Thoracic aorta (tissue), 2 donors: ENCODE measurements around the gene SCARB1. TPM values are rescaled to one million over a fixed set of nuclear protein-coding genes. Genes with fewer than 3 reads are reported as not detected.

Experiments
- ATAC-seq: fragments of 150-250 bp; one replicate; pipeline ENCODE4 v1.8.0; 2017; ENCODE audit warnings: low read depth; ENCODE audit not compliant: insufficient number of reproducible peaks, low FRiP score
- DNase-seq: peaks from one replicate; pipeline ENCODE4 v3.0.0-alpha.2; 2020; ENCODE audit warnings: low spot score
- H3K27ac ChIP-seq, 2 donors: fragments of 200-600 bp; sonication (generic); 1 replicate in 1 of 2; 2 replicates in 1 of 2; pipeline ENCODE4 v1.5.1; 2016; ENCODE audit warnings: mild to moderate bottlenecking in 2 of 2, moderate library complexity in 2 of 2
- H3K27me3 ChIP-seq: fragments of 200-600 bp; sonication (generic); replicated peaks from 2 replicates; pipeline ENCODE4 v1.6.0; 2016; ENCODE audit warnings: mild to moderate bottlenecking; ENCODE audit not compliant: insufficient read depth
- H3K36me3 ChIP-seq: fragments of 200-600 bp; sonication (generic); one replicate; pipeline ENCODE4 v1.5.1; 2016
- H3K4me1 ChIP-seq, 2 donors: fragments of 200-600 bp; sonication (generic); 1 replicate in 1 of 2; 2 replicates in 1 of 2; pipeline versions ENCODE4 v1.5.1 to v1.6.0; 2016; ENCODE audit warnings: low read depth in 2 of 2, mild to moderate bottlenecking in 1 of 2; ENCODE audit not compliant: control insufficient read depth in 1 of 2
- H3K4me3 ChIP-seq: fragments of 200-600 bp; sonication (generic); 2 replicates; pipeline ENCODE4 v1.5.1; 2016; ENCODE audit warnings: mild to moderate bottlenecking
- H3K9me3 ChIP-seq: fragments of 200-600 bp; sonication (generic); 2 replicates; pipeline ENCODE4 v1.5.1; 2016
- total RNA-seq, 2 donors: library from RNA; depleted of rRNA; stranded (reverse); fragments of >200 nt; gene quantifications; one replicate each; pipeline versions ENCODE4 v1.1.0 to v1.2.3, GENCODE V29; 2016
- TF ChIP-seq, protein P1 (sequence below): fragments of 200-600 bp; sonication (generic); IDR thresholded peaks from one replicate; pipeline ENCODE4 v1.5.1; 2019; ENCODE audit warnings: antibody characterized with exemption

The SCARB1 gene
- total RNA-seq, 2 donors from 2014 or later: 8.8 to 13.1 TPM

DNA sequence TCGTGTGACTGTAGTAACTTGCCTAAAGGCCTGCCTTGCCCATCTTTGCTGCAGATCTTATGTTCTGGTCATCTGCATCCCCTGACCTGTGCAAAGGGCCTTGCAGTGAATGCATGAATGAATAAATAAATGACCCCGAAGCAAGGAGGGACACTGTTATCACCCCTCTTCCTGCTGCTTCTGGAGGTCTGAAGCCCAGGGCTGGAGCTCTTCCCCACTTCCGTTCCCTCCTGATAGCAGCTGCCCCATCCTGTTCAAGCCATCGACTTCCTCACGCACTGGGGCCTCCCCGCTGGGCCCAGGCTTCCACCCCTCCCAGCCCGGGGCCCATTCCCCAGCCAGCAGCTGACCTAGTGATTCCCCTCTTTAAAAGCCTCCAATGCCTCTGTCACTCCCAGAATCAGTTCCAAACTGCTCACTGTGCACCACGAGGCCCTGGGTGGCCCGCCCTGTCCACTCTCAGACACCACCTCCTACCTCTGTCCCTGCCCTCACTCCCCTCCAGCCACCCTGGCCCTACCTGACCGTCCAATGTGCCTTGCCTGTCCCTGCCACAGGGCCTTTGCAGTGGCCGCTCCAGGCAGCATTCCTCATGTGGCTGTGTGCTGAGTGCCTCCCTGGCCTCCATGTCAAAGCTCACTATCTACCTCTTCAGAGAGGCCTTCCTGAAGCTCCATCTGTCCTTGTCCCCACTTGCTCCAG, 78.6 kb downstream of the SCARB1 start:
- TF ChIP-seq, protein P1, sequence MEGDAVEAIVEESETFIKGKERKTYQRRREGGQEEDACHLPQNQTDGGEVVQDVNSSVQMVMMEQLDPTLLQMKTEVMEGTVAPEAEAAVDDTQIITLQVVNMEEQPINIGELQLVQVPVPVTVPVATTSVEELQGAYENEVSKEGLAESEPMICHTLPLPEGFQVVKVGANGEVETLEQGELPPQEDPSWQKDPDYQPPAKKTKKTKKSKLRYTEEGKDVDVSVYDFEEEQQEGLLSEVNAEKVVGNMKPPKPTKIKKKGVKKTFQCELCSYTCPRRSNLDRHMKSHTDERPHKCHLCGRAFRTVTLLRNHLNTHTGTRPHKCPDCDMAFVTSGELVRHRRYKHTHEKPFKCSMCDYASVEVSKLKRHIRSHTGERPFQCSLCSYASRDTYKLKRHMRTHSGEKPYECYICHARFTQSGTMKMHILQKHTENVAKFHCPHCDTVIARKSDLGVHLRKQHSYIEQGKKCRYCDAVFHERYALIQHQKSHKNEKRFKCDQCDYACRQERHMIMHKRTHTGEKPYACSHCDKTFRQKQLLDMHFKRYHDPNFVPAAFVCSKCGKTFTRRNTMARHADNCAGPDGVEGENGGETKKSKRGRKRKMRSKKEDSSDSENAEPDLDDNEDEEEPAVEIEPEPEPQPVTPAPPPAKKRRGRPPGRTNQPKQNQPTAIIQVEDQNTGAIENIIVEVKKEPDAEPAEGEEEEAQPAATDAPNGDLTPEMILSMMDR: no peak
- DNase-seq (no peak), ATAC-seq (no peak)
- Histone ChIP-seq H3K36me3 (no peaks in the 10 kb centered on the region), H3K4me1 (peaks cover 0 to 11% of the 10 kb centered on the region in 2 donors), H3K9me3 (no peaks in the 10 kb centered on the region), H3K27me3 (no peaks in the 10 kb centered on the region), H3K27ac (no peak overlapping the region), H3K4me3 (no peak overlapping the region)

DNA sequence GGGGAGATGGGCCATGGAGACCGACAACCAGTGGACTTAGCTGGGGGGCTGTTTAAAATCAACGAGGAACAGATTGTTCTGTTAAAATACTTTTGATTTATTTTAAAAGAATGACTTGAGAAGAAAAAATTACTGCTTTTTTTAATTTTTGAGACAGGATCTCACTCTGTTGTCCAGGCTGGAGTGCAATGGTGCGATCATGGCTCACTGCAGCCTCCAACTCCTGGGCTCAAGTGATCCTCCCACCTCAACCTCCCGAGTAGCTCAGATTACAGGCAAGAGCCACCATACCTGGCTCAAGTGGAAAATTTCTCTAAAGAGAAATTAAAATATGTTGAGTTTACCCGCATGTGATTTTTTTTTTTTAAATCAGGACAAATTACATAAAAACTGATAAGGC, 80.6 kb downstream of the SCARB1 start:
- ATAC-seq: no peak
- Histone ChIP-seq H3K4me1 (peaks cover 0 to 15% of the 10 kb centered on the region in 2 donors), H3K27me3 (no peaks in the 10 kb centered on the region), H3K36me3 (no peaks in the 10 kb centered on the region), H3K9me3 (no peaks in the 10 kb centered on the region), H3K4me3 (no peak overlapping the region), H3K27ac (no peak overlapping the region)
- TF ChIP-seq, protein P1: no peak
- DNase-seq: no peak

DNA sequence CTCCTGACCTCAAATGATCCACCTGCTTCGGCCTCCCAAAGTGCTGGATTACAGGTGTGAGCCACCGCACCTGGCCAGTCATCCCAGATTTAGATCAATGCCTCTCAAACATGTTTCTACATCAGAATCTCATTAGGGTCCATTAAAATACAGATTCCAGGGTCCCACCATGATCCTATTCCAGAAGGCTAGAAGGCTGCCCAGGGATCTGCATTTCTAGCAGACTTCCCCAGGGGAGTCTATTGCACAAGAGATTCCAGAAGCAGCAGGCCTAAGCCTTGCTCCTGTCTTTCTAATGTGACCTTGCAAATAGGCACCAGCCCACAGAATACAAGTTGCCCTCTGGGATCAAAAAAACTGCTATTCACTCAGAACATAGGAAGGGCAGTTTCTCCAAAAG, 81.5 kb downstream of the SCARB1 start:
- Histone ChIP-seq H3K4me1 (peaks cover 0 to 15% of the 10 kb centered on the region in 2 donors), H3K36me3 (no peaks in the 10 kb centered on the region), H3K27ac (no peak overlapping the region), H3K9me3 (no peaks in the 10 kb centered on the region), H3K27me3 (no peaks in the 10 kb centered on the region), H3K4me3 (no peak overlapping the region)
- TF ChIP-seq, protein P1: no peak
- ATAC-seq (no peak), DNase-seq (no peak)

DNA sequence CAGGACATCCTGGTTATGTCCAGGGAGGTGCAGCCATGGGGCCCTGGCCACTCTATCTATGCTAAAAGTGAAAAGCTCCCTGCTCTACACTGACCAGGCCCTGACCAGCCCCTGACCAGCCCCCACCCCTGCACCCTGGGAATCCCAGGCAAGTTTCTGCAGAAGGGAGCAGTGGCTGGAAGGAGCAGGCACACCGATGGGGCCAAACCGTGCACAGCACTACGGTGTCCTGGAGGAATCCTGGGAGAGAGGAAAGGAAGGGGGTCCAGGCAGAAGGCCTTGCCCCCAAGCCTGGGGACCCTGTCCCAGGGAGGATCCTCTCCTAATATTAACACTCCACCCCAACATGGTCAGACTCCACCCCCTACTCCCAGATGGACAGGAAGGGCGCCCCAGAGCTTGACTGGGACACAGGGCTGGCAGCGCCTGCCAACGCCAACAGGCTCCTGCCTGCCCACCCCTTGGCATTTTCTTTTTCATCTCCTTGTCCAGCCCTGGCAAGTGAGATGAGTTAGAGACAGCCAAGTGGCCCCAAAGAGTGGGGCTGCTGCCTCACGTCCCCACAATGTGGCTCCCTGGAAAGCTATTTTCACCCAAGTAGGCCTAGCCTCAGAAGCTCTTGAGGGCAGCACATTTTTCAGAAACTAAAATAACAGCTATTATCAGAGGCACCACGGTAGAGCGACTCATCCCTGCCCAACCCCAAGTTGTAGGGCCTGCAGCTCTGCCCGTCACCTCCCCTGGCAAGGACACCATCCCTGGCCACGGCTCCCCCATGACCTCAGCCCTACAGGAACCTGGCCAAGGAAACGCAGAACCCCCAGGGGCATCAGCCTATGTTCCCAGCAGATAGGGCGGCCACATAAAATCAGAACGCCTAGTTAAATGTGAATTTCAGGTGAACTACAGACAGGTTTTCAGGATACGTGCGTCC, 82.6 kb downstream of the SCARB1 start:
- peaks cover 0 to 15% of the 10 kb centered on the region in 2 donors for H3K4me1 ChIP-seq
- DNase-seq (no peak), ATAC-seq (no peak)
- no peaks in the 10 kb centered on the region for H3K9me3 ChIP-seq
- TF ChIP-seq, protein P1: no peak
- H3K36me3 ChIP-seq: no peaks in the 10 kb centered on the region
- H3K27me3 ChIP-seq: no peaks in the 10 kb centered on the region
- H3K4me3 ChIP-seq: no peak overlapping the region
- H3K27ac ChIP-seq: no peak overlapping the region

DNA sequence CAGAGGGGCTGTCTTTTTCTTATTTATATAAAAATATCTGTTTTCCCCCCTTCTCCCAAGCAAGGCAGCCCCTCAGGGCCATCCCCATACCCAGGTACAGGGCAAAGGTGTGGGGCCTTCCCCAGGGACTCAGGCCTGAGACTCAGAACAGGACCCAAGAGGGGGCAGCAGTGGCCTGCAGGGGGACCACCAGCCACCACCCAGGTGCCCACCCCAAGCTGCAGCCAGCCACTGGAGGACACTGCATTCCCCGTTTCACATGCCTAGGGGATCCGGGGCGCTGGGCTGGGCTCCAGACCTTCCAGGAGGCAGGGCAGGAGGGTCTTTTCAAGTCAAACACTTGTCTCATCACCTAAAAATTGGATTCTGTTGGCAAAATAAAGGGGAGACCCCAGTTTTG, 83.3 kb downstream of the SCARB1 start:
- Histone ChIP-seq H3K4me1 (peaks cover 0 to 15% of the 10 kb centered on the region in 2 donors), H3K4me3 (no peak overlapping the region), H3K36me3 (no peaks in the 10 kb centered on the region), H3K27me3 (no peaks in the 10 kb centered on the region), H3K27ac (no peak overlapping the region), H3K9me3 (no peaks in the 10 kb centered on the region)
- ATAC-seq (no peak), DNase-seq (no peak)
- TF ChIP-seq, protein P1: no peak
